Measurements from ENCODE around the gene KIAA1958.

DNA sequence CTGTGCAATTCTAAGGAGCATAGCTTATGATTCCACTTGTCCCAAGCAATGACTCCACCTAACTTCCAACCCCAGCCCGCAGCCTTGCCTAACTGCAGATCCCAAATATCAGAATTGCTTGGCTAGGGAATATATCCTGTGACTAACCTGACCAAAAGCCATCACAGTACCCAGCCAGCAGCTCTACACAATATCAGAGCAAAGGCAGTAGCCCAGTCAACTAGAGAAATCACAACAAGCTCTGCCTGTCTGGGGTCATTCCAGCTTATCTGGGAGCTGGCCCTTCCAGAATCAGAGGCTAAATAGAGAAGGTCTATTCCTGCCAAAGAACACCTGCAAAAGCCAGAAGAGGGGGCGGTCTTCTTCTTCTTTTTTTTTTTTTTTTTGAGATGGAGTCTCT, 9.3 kb upstream of the KIAA1958 start:
- TF ChIP-seq CTCF (conservative IDR thresholded peaks at IDR 0.05; ENCODE audit: low read depth, low read length) (no peak), EZH2 (IDR thresholded peaks at IDR 0.05; ENCODE audit: borderline replicate concordance, low read depth, low read length, poor library complexity, severe bottlenecking) (no peak)
